Stomach smooth muscle (tissue), 2 donors: ENCODE results near the gene FAR1.

Source experiments
- H3K27ac ChIP-seq: one replicate; pipeline ENCODE4 v1.7.0; 2013; ENCODE audit warnings: mild to moderate bottlenecking, low read length, inconsistent platforms
- H3K27me3 ChIP-seq, 2 donors: one replicate each; pipeline ENCODE4 v1.7.0; 2013; ENCODE audit warnings: low read length in 2 of 2; ENCODE audit not compliant: insufficient read depth in 2 of 2, control insufficient read depth in 1 of 2
- H3K36me3 ChIP-seq, 2 donors: one replicate each; pipeline ENCODE4 v1.7.0; 2013; ENCODE audit warnings: low read length in 2 of 2; ENCODE audit not compliant: control insufficient read depth in 2 of 2, insufficient read depth in 2 of 2
- H3K4me1 ChIP-seq: one replicate; pipeline ENCODE4 v1.7.0; 2013; ENCODE audit warnings: low read length; ENCODE audit not compliant: control insufficient read depth, insufficient read depth
- H3K4me3 ChIP-seq, 2 donors: one replicate each; pipeline ENCODE4 v1.7.0; 2013; ENCODE audit warnings: low read length in 2 of 2
- H3K9ac ChIP-seq, 2 donors: one replicate each; pipeline ENCODE4 v1.7.0; 2013; ENCODE audit warnings: low read length in 2 of 2, mild to moderate bottlenecking in 1 of 2
- H3K9me3 ChIP-seq, 2 donors: one replicate each; pipeline ENCODE4 v1.7.0; 2013; ENCODE audit warnings: low read length in 2 of 2; ENCODE audit not compliant: control insufficient read depth in 2 of 2
- donor health status: healthy.
- donor health status: Pancreatic carcinoma.

Gene FAR1

DNA sequence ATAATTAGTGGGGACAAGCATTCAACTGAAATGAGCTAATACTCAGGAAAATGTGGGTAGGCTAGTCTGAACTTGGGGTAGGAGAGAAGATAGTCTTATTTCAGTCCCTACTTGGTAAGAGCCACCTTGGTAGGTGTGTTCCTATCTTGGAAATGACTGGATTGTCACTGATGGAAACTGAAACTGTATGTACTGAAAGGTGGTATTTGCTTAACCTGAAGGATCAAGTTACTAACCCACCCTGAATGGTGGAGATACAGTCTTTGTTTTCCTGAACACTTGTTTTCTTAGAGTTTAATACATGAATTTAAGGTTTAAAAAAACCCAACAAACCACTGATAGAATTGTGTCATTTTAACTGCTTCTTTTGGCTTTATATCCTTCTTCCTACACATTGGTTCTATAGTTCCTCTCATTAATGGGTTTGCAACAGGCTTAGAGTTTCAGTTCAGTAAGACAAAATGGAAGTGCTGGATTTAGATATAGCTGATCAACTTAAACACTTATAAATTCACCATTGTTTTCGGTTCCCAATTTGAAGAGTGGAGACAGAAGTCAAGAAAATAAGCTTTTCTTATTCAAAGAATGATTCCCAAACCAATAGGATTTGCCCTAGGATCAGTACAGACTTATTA is 4.2 kb downstream of the FAR1 start:
- Histone ChIP-seq H3K36me3 (no peaks in the 10 kb centered on the region), H3K9ac (no peak overlapping the region), H3K27ac (no peak overlapping the region), H3K4me3 (no peak overlapping the region), H3K4me1 (peaks cover 11% of the 10 kb centered on the region), H3K27me3 (no peaks in the 10 kb centered on the region), H3K9me3 (no peaks in the 10 kb centered on the region)

DNA sequence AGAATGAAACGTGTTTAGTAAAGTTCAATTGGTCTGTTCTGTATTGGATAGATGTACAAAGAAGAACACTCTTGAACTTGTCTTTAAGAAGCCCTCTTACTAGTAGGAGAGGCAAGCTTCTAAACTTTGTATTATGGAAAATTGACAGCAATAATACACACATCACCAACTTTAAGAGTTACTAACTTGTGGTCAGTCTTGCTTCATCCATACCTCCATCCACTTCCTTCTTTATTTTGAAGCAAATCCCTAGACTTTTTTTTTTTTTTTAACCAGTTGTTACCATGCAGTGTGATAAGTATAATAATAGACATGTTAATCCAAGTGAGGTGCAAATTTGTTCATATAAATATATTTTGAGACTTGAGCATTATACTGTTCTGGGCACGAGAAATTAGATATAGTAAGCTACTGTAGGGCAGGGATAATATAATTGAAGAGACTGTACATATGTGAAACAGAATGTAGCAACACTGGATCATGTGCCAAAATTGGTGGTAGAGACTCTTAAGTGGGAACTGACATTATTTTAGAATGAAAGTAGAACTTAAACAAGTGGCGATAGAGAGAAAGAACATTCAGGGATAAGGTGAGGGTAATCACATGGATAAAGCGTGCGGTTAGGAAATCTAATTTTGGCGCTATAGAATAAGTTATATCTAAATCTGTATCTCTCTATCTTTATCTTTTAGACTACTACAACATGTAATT is 6.5 kb downstream of the FAR1 start:
- no peak overlapping the region for H3K27ac ChIP-seq
- H3K9ac ChIP-seq = no peak overlapping the region
- H3K4me3 ChIP-seq = no peak overlapping the region
- H3K4me1 ChIP-seq = peaks cover 1% of the 10 kb centered on the region
- no peaks in the 10 kb centered on the region for H3K27me3 ChIP-seq
- no peaks in the 10 kb centered on the region for H3K36me3 ChIP-seq
- no peaks in the 10 kb centered on the region for H3K9me3 ChIP-seq

DNA sequence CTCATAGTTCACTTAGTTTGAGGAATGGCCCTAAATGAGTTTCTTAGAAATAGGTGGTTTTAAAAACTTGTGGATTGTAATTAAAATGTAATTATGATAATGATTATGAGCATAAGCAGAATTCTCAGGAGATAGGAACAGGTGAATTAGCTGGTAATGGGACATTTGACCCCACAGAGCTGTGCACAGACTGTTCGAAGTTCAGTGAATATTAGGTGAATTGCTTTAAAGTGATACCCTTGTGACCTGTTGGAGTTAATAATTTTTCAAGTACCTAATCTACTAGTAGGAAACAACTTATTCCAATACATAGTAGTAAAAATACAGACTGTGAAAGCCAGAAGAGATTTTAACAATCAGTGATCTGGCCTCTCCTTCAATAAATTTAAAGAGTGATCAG is 8.1 kb downstream of the FAR1 start:
- no peak overlapping the region for H3K27ac ChIP-seq
- H3K4me1 ChIP-seq = no peaks in the 10 kb centered on the region
- H3K36me3 ChIP-seq = no peaks in the 10 kb centered on the region
- H3K9ac ChIP-seq = no peak overlapping the region
- no peak overlapping the region for H3K4me3 ChIP-seq
- H3K27me3 ChIP-seq = no peaks in the 10 kb centered on the region
- no peaks in the 10 kb centered on the region for H3K9me3 ChIP-seq

DNA sequence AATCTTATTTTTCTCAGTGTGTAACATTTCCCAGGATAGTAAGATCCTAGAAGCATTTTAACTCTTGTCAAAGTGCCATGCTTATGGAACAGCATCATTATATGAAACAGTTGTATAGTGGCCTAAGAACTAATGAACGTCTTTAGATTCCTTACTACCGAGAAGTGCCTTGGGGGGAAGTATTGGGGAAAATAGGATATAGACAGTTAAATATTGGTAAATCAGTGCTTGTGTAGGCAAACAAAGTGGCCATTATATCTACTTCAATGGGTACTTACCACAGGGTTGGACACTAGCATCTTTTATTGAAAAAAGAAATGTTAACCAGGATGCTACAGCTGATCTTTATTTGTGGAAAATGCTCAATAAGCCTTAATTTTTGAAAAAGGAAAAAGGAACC is 11.3 kb downstream of the FAR1 start:
- Histone ChIP-seq H3K4me3 (no peak overlapping the region), H3K27me3 (no peaks in the 10 kb centered on the region), H3K9ac (no peak overlapping the region), H3K36me3 (no peaks in the 10 kb centered on the region), H3K9me3 (no peaks in the 10 kb centered on the region), H3K27ac (no peak overlapping the region), H3K4me1 (no peaks in the 10 kb centered on the region)

DNA sequence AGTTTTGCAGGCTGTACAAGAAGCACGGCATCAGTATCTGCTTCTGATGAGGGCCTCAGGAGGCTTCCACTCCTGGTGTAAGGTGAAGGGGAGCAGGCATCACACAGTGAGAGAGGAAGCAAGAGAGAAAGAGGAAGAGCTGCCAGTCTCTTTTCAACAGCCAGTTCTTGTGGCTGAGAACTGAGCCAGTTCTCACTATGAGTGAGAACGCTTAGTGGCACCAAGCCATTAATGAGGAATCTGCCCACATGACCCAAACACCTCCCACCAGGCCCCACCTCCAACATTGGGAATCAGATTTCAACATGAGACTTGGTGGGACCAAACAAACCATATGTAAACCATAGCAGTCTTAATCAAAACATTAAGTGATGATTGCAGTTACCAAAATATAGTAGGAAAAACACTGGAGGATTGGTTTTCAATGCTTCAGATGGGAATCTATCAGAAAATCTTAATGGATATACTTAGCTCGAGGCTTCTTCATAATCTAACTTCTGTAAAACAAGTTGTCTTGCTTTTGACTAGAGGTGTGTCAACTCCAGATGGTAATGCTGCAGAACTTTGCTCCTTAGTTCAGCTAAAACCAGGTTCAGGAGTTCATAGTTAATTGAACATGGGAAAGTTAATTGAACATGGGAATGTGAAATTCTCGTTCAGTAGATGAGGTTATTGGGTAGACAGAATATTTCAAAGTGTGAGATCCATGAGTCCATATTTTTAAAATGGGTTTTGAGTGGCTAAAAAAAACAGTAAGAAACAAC is 12.2 kb downstream of the FAR1 start:
- Histone ChIP-seq H3K9ac (no peak overlapping the region), H3K9me3 (no peaks in the 10 kb centered on the region), H3K27ac (no peak overlapping the region), H3K36me3 (no peaks in the 10 kb centered on the region), H3K4me1 (no peaks in the 10 kb centered on the region), H3K27me3 (no peaks in the 10 kb centered on the region), H3K4me3 (no peak overlapping the region)

DNA sequence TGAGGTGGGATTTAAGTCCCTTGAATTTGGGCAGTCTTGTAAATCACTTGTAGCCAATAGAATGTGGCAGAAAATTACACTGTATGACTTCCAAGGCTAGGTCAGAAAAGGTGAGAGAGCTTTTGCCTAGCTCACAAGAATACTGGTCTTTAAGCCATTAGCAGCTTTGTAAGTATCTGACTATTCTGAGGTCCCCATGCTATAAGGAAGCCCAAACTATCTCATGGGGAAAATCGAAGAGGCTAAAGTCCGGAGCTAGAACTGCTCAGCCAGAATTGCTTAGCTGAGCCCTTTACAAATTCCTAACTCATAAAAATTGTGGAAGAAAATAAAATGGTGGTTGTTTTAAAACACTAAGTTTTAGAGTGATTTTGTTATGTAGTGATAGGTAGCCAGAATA is 13.0 kb downstream of the FAR1 start:
- no peaks in the 10 kb centered on the region for H3K9me3 ChIP-seq
- no peak overlapping the region for H3K4me3 ChIP-seq
- H3K27me3 ChIP-seq = no peaks in the 10 kb centered on the region
- no peak overlapping the region for H3K9ac ChIP-seq
- no peak overlapping the region for H3K27ac ChIP-seq
- no peaks in the 10 kb centered on the region for H3K4me1 ChIP-seq
- no peaks in the 10 kb centered on the region for H3K36me3 ChIP-seq

DNA sequence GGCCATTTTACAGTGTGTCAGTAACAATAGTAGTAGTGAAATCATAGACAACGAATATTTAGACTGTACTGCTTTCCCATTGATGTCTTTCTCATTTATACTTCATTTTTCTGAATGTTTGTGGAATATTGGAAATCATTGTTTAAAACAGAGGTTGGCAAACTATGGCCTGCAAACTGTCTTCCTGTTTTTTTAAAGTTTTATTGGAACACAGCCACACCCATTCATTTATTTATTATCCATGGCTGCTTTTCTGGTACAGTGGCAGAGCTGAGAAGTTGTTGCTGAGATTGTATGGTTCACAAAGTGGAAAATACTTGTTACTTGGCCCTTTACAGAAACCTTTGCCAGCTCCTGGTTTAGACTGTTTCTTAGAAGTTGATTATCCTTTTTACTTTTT is 13.7 kb downstream of the FAR1 start:
- no peaks in the 10 kb centered on the region for H3K36me3 ChIP-seq
- no peaks in the 10 kb centered on the region for H3K9me3 ChIP-seq
- H3K9ac ChIP-seq = no peak overlapping the region
- no peaks in the 10 kb centered on the region for H3K4me1 ChIP-seq
- H3K4me3 ChIP-seq = no peak overlapping the region
- no peaks in the 10 kb centered on the region for H3K27me3 ChIP-seq
- H3K27ac ChIP-seq = no peak overlapping the region

DNA sequence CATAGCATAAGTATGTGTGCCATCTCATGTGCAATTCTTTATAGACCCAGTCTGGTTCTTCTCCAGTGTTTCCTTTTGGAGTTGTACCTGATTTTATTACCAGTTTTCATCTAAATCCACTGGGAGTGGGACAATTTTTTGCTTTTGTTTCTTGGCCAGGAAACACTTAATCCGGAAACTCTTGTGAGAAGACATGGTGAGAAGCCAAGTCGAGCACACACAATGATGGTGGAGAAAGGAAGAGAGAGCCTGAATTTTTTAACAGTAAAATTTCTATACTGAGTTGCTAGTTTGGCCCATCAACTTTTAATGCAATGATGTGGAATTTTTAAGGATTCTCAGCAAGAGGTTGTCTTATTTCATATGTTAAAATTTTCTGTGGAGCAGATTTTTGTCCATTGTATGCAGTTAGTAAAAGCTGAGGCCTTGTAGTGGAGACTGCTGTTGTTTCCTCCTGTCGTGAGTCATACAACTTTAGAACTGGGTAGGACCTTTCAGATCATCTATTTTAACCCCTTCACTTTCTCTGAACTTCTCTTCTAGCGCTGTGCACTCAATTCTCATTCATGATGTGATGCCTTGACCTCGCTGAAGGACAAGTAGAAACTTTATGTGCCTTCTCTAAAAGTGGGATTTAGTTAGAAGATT is 17.1 kb downstream of the FAR1 start:
- no peak overlapping the region for H3K9ac ChIP-seq
- no peak overlapping the region for H3K27ac ChIP-seq
- no peak overlapping the region for H3K4me3 ChIP-seq
- no peaks in the 10 kb centered on the region for H3K4me1 ChIP-seq
- H3K36me3 ChIP-seq = no peaks in the 10 kb centered on the region
- H3K27me3 ChIP-seq = no peaks in the 10 kb centered on the region
- H3K9me3 ChIP-seq = no peaks in the 10 kb centered on the region

DNA sequence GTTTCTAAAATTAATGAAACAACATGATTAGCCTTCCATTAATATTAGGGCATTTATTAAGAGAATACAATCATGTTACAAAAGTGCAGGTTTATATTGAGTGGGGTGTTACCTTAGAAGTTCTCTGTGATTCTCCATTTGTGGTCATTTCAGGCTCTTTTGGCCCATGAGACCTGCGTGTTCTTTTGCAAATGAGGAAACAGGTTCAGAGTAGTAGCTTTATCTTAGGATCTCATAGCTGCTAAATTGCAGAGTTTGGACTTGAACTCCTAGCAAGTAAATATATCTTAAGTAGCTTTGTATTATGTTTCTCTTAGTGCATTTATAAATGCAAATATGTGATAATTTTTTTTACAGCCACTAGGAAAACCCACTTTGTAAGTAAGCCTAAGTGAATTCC is 18.3 kb downstream of the FAR1 start:
- Histone ChIP-seq H3K9ac (no peak overlapping the region), H3K4me3 (no peak overlapping the region), H3K9me3 (no peaks in the 10 kb centered on the region), H3K27ac (no peak overlapping the region), H3K4me1 (no peaks in the 10 kb centered on the region), H3K27me3 (no peaks in the 10 kb centered on the region), H3K36me3 (no peaks in the 10 kb centered on the region)

DNA sequence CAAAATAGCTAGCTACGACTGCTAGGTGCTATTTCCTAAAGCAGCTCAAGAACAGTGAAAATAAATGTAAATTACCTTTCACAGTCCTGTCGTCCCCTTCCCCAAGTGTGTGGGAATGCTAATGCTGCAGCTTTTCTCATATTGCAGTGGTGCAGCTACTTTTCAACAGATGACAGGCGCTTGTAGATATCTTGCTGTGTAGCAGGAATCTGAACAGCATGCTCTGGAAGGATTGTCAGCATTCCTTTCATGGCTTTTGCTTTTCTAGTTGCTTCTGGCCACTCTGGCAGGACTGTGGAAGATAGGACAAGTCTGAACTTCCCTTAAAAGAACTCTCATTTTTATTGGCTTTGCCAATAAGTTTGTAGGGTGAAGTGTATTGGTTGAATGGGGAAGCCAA is 18.8 kb downstream of the FAR1 start:
- Histone ChIP-seq H3K4me1 (no peaks in the 10 kb centered on the region), H3K4me3 (no peak overlapping the region), H3K9ac (no peak overlapping the region), H3K27ac (no peak overlapping the region), H3K36me3 (no peaks in the 10 kb centered on the region), H3K27me3 (no peaks in the 10 kb centered on the region), H3K9me3 (no peaks in the 10 kb centered on the region)
